ENCODE results near the gene SCN7A.

GRCh38 chr2:166439078-166439477 lies 55.0 kb downstream of the SCN7A start:
- no peak for TF ChIP-seq CTCF (IDR thresholded peaks at IDR 0.05)
- TF ChIP-seq POLR2A (IDR thresholded peaks at IDR 0.05): no peak
